DOHH2 (cell line): ENCODE measurements around the gene RGS19.

Experiments used
- CTCF ChIP-seq: fragments of 200-600 bp; sonication (generic); IDR thresholded peaks from one replicate; pipeline ENCODE4 v1.5.1; 2014; ENCODE audit warnings: antibody characterized with exemption, mild to moderate bottlenecking, low read depth, low read length; ENCODE audit not compliant: poor library complexity, severe bottlenecking
- EZH2phosphoT487 ChIP-seq: fragments of 200-600 bp; sonication (generic); IDR thresholded peaks from 2 replicates; pipeline ENCODE4 v1.6.1; 2017; ENCODE audit warnings: borderline replicate concordance, mild to moderate bottlenecking, antibody characterized with exemption, low read length, moderate library complexity, mixed read lengths

- no peak for TF ChIP-seq CTCF
- TF ChIP-seq EZH2phosphoT487: no peak
Measured at GRCh38 chr20:64041781-64042053, 37.6 kb downstream of the RGS19 start.
